A549 treated with AZD9567 at 1 μM for 4 hours (cell line): ENCODE measurements around the gene NGDN. TPM values are rescaled to one million over a fixed set of nuclear protein-coding genes. Genes with fewer than 3 reads are reported as not detected.

Source experiments
- total RNA-seq: library from RNA; stranded (reverse); fragments of 200-300 nt; extraction: Qiagen RNA extraction; gene quantifications from 5 replicates; pipeline ENCODE4 v1.2.3, GENCODE V29; 2022; ENCODE audit not compliant: insufficient read depth

The NGDN gene
- 53.3 to 62.7 TPM (median 61.0 TPM) in 5 replicates for total RNA-seq

GRCh38 chr14:23469127-23469905, at the start of gene NGDN:
TSS of gene NGDN (plus strand) at chr14:23469703. CDS start at chr14:23469716, 13 bp downstream.

GRCh38 chr14:23435543-23436326, 33.8 kb upstream of the NGDN start, which contains the start of gene MYH7:
TSS of gene MYH7 (minus strand) at chr14:23435660. CDS start at chr14:23433732, 1,928 bp downstream.

Other genes with a start within 250 kb of the NGDN start
- not detected in 5 replicates for gene RNF212B, start 231.8 kb upstream of the NGDN start, total RNA-seq
- gene HOMEZ, start 183.6 kb upstream of the NGDN start, total RNA-seq: 8.3 to 21.3 TPM (median 9.3 TPM) in 5 replicates
- 3.9 to 8.9 TPM (median 4.3 TPM) in 5 replicates for gene PPP1R3E, start 166.8 kb upstream of the NGDN start, total RNA-seq
- 13.4 to 19.6 TPM (median 17.9 TPM) in 5 replicates for gene BCL2L2, start 162.9 kb upstream of the NGDN start, total RNA-seq
- gene PABPN1, start 148.2 kb upstream of the NGDN start, total RNA-seq: 136 to 154 TPM (median 142 TPM) in 5 replicates
- 5.9 to 8.7 TPM (median 6.8 TPM) in 5 replicates for gene SLC22A17, start 116.8 kb upstream of the NGDN start, total RNA-seq
- not detected in 5 replicates for gene EFS, start 104.5 kb upstream of the NGDN start, total RNA-seq
- gene IL25, start 96.9 kb upstream of the NGDN start, total RNA-seq: not detected in 5 replicates
- gene CMTM5, start 92.7 kb upstream of the NGDN start, total RNA-seq: not detected in 5 replicates
- gene MYH6, start 61.4 kb upstream of the NGDN start, total RNA-seq: 0.02 TPM in 2 of 5 replicates, not detected in the others
- not detected in 5 replicates for gene MYH7, start 34.0 kb upstream of the NGDN start, total RNA-seq
- 0.48 to 0.80 TPM (median 0.64 TPM) in 5 replicates for gene ZFHX2, start 82.1 kb downstream of the NGDN start, total RNA-seq
- 6.4 to 14.3 TPM (median 11.4 TPM) in 5 replicates for gene THTPA, start 86.6 kb downstream of the NGDN start, total RNA-seq
- 47.5 to 61.7 TPM (median 54.2 TPM) in 5 replicates for gene AP1G2, start 98.1 kb downstream of the NGDN start, total RNA-seq
- not detected in 5 replicates for gene JPH4, start 109.1 kb downstream of the NGDN start, total RNA-seq
- 8.9 to 13.2 TPM (median 10.4 TPM) in 5 replicates for gene DHRS2, start 166.7 kb downstream of the NGDN start, total RNA-seq